ENCODE results near the gene NUDT4.
A peak's percentile ranks its signal among the peaks of the same experiment; 100 is the strongest.
"Not testable (repeated sequence)": the region's sequence is repeated elsewhere in the genome, so short reads cannot be mapped to it uniquely, and the experiment has no call there.

Gene NUDT4

GRCh38 chr12:93368766-93369165 lies 9.0 kb upstream of the NUDT4 start:
- no peak for DNase-seq (ENCODE audit: low read depth in 2 of 2)

GRCh38 chr12:93369505-93369904 lies 8.2 kb upstream of the NUDT4 start:
- no peak for DNase-seq (ENCODE audit: low read depth in 2 of 2)

- DNase-seq (ENCODE audit: low read depth in 2 of 2) = no peak
Observed at GRCh38 chr12:93370947-93371346, 6.8 kb upstream of the NUDT4 start.

- DNase-seq (ENCODE audit: low read depth in 2 of 2) = no peak
Observed at GRCh38 chr12:93373961-93374656, 3.6 kb upstream of the NUDT4 start.

- DNase-seq (ENCODE audit: low read depth in 2 of 2) = no peak
Observed at GRCh38 chr12:93375906-93376305, 1.8 kb upstream of the NUDT4 start.

- no peak for DNase-seq (ENCODE audit: low read depth in 2 of 2)
Observed at GRCh38 chr12:93376436-93377251, 1.1 kb upstream of the NUDT4 start.

- peak; percentile 23 to 25 for DNase-seq (ENCODE audit: low read depth in 2 of 2)
Observed at GRCh38 chr12:93378196-93378997, 672 bp downstream of the NUDT4 start.

- no peak for DNase-seq (ENCODE audit: low read depth in 2 of 2)
Observed at GRCh38 chr12:93378998-93379325, 1.2 kb downstream of the NUDT4 start.

- DNase-seq (ENCODE audit: low read depth in 2 of 2) = no peak
Observed at GRCh38 chr12:93379326-93379980, 1.7 kb downstream of the NUDT4 start.

- no peak for DNase-seq (ENCODE audit: low read depth in 2 of 2)
Observed at GRCh38 chr12:93379981-93380361, 2.2 kb downstream of the NUDT4 start.

- no peak for DNase-seq (ENCODE audit: low read depth in 2 of 2)
Observed at GRCh38 chr12:93380480-93381121, 2.9 kb downstream of the NUDT4 start.

GRCh38 chr12:93381161-93381975 lies 3.6 kb downstream of the NUDT4 start:
- no peak for DNase-seq (ENCODE audit: low read depth in 2 of 2)

- DNase-seq (ENCODE audit: low read depth in 2 of 2) = not testable (repeated sequence)
Observed at GRCh38 chr12:93381976-93382437, 4.3 kb downstream of the NUDT4 start.

- peak; percentile 33 to 37 for DNase-seq (ENCODE audit: low read depth in 2 of 2)
Observed at GRCh38 chr12:93387780-93388179, 10.1 kb downstream of the NUDT4 start.

GRCh38 chr12:93390031-93390430 lies 12.3 kb downstream of the NUDT4 start:
- DNase-seq (ENCODE audit: low read depth in 2 of 2) = no peak

- no peak for DNase-seq (ENCODE audit: low read depth in 2 of 2)
Observed at GRCh38 chr12:93390549-93391297, 13.0 kb downstream of the NUDT4 start.

GRCh38 chr12:93393425-93393824 lies 15.7 kb downstream of the NUDT4 start:
- DNase-seq (ENCODE audit: low read depth in 2 of 2) = no peak

- DNase-seq (ENCODE audit: low read depth in 2 of 2) = no peak
Observed at GRCh38 chr12:93397412-93397811, 19.7 kb downstream of the NUDT4 start.

GRCh38 chr12:93399183-93399863 lies 21.6 kb downstream of the NUDT4 start:
- DNase-seq (ENCODE audit: low read depth in 2 of 2) = not testable (repeated sequence)

All from activated CD4-positive, alpha-beta T cell treated with anti-CD3 and anti-CD28 coated beads for 24 hours (primary cell).